Pancreas (tissue), 10 donors: ENCODE data around the gene TK1. TPM values are rescaled to one million over a fixed set of nuclear protein-coding genes. Genes with fewer than 3 reads are reported as not detected.

Source experiments
- ATAC-seq, 4 donors: fragments of 200-7000 bp; cut with Tn5 transposase; one replicate each; pipeline versions ENCODE4 v1.8.0 to v1.9.1; 2020; ENCODE audit warnings: mild to moderate bottlenecking in 4 of 4, moderate library complexity in 4 of 4
- DNase-seq, 6 donors: peaks; one replicate each; pipeline ENCODE4 v3.0.0-alpha.2; 2020
- FAIRE-seq: peaks from 2 replicates; lab custom pipeline; 2012; peaks lifted over from hg19 to GRCh38; lab: Jason Lieb, UNC
- H3K27ac ChIP-seq, 4 donors: fragments of 200-600 bp; sonication (generic); 1 replicate in 3 of 4; 2 replicates in 1 of 4; pipeline versions ENCODE4 v1.5.0 to v1.8.0; 2020
- H3K27me3 ChIP-seq, 4 donors: fragments of 200-600 bp; one replicate each; pipeline ENCODE4 v1.8.0; 2021
- H3K36me3 ChIP-seq, 3 donors: fragments of 200-600 bp; sonication (generic) in 1 of 3; one replicate each; pipeline versions ENCODE4 v1.5.0 to v1.8.0; 2020 to 2021
- H3K4me1 ChIP-seq, 3 donors: fragments of 200-600 bp; one replicate each; pipeline ENCODE4 v1.8.0; 2021
- H3K4me3 ChIP-seq, 4 donors: fragments of 200-600 bp; sonication (generic) in 2 of 4; one replicate each; pipeline versions ENCODE4 v1.5.0 to v1.8.0; 2020 to 2021
- H3K9me3 ChIP-seq, 4 donors: fragments of 200-600 bp; one replicate each; pipeline ENCODE4 v1.8.0; 2021
- WGBS, 2 donors: extraction: QIAGEN DNeasy Blood & Tissue Kit; methylation state at CpG; one replicate each; pipeline ENCODE4 v1.1.7; 2013; 5-methylcytosine and 5-hydroxymethylcytosine counted together
- intact Hi-C, 3 donors: fragments of 100-400 bp; cut with DNase I; formaldehyde crosslinking; loops; one replicate each; pipeline versions ENCODE4 v1.11.1 to v1.14.2; 2022
- polyA plus RNA-seq, 2 donors: library from polyadenylated mRNA; stranded (reverse); fragments of 200-250 nt; gene quantifications; one replicate each; pipeline ENCODE4 v1.2.3, GENCODE V29; 2013
- total RNA-seq, 6 donors: library from RNA; stranded (reverse); fragmentation: NEBNext Ultra II Directional in 4 of 6; extraction: Animal tissue kit (Norgen Biotek cat#: 25700) in 4 of 6; gene quantifications; one replicate each; pipeline versions ENCODE4 v1.2.1 to v1.2.4, GENCODE V29; 2021 to 2023
- TF ChIP-seq, protein P1 (sequence below), 4 donors: fragments of 200-600 bp; sonication (generic) in 3 of 4; IDR thresholded peaks; one replicate each; pipeline versions ENCODE4 v1.5.0 to v1.8.0; 2021; ENCODE audit warnings: antibody characterized with exemption in 4 of 4
- donor health status: healthy with polysubstance abuse.
- donor health status: DM: no; HTN: no; CAD: no; lungs with moderate emphysema.
- donor health status: DM: no; HTN: no; CAD: no.
- donor health status: control.
- donor health status: control.
- donor health status: Bipolar disorder and iron deficiency.
- donor health status: DM: yes; HTN: yes; CAD: no.
- donor health status: DM: no; HTN: no; CAD: no.
- donor health status: DM: no; HTN: no; CAD: no.
- donor health status: DM: yes; HTN: yes; CAD: no.

Gene TK1
- total and polyA plus RNA-seq, 8 donors: 1.2 to 4.2 (median 2.6) TPM

DNA sequence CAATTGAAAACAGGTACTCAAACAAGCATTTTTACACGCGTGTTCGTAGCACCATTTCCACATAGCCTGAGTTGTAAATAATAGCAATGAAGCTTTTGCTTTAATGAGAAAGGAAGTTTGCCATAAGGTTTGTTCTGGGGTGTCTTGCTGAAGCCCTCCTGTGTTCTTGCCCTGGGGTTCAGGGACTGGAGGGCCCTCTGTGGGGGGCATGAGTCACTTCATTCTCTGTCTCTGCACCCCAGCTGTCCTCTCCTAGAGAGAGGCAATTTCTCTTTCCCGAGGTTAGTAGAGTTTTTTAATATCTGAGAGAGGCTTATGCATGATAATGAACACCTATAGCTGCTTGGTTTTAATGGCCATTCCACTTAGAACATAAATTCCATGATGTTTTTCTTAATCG is 9.9 kb upstream of the TK1 start:
- FAIRE-seq (no peak), ATAC-seq (no peak), DNase-seq (no peak)
- WGBS, 2 donors: 53 to 68% methylated on average over 5 of the region's 5 CpGs
- Histone ChIP-seq H3K9me3 (no peaks in the 10 kb centered on the region), H3K36me3 (peaks cover 0 to 2% (median under 1%) of the 10 kb centered on the region in 3 donors), H3K4me1 (peaks cover 9 to 28% (median 15%) of the 10 kb centered on the region in 3 donors), H3K27ac (peak overlapping the region in 1 of 4 donors; percentile 93), H3K27me3 (no peaks in the 10 kb centered on the region), H3K4me3 (no peak overlapping the region)
- intact Hi-C loops: no loop called here
- TF ChIP-seq, protein P1, sequence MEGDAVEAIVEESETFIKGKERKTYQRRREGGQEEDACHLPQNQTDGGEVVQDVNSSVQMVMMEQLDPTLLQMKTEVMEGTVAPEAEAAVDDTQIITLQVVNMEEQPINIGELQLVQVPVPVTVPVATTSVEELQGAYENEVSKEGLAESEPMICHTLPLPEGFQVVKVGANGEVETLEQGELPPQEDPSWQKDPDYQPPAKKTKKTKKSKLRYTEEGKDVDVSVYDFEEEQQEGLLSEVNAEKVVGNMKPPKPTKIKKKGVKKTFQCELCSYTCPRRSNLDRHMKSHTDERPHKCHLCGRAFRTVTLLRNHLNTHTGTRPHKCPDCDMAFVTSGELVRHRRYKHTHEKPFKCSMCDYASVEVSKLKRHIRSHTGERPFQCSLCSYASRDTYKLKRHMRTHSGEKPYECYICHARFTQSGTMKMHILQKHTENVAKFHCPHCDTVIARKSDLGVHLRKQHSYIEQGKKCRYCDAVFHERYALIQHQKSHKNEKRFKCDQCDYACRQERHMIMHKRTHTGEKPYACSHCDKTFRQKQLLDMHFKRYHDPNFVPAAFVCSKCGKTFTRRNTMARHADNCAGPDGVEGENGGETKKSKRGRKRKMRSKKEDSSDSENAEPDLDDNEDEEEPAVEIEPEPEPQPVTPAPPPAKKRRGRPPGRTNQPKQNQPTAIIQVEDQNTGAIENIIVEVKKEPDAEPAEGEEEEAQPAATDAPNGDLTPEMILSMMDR (IDR thresholded peaks at IDR 0.05): no peak

DNA sequence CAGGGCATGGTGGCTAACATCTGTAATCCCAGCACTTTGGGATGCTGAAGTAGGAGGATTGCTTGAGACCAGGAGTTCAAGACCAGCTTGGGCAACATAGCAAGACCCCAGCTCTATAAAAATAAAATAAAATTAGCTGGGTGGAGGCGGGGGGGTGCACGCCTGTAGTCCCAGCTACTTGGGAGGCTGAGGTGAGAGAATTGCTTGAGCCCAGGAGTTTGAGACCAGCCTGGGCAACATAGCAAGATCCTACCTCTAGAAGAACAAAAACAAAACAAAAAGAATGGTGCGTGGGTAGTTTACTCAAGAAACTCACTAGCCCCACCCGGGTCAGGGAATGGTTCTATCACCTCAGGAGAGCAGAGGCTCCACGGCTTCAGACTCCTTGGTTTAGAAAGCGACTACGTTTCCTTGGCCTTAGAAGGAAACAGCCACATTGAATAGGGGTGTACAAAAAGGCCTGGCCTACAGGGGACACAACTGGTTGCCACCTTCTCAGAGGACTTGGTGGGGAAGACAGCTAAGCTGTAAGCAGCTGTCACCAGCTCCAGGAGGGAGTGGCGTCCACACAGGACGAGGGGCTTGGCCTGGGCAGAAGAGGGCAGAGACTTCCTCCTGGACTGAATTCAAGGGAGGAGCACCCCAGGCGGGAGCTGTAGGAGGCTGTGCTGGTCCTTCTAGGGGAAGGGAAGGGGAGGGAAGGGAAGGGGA is 716 bp downstream of the TK1 start:
- Histone ChIP-seq H3K27me3 (no peaks in the 10 kb centered on the region), H3K4me3 (no peak overlapping the region), H3K9me3 (no peaks in the 10 kb centered on the region), H3K4me1 (peaks cover 32 to 37% (median 32%) of the 10 kb centered on the region in 3 donors), H3K36me3 (peaks cover 0 to 4% (median 0%) of the 10 kb centered on the region in 3 donors), H3K27ac (no peak overlapping the region)
- TF ChIP-seq, protein P1 (IDR thresholded peaks at IDR 0.05): no peak
- DNase-seq (peak in 1 of 6 donors; percentile 54), FAIRE-seq (no peak), ATAC-seq (peak in 1 of 4 donors; percentile 9)
- intact Hi-C loops: no loop called here
- 56% methylated on average over 9 of the region's 10 CpGs for WGBS, 2 donors

DNA sequence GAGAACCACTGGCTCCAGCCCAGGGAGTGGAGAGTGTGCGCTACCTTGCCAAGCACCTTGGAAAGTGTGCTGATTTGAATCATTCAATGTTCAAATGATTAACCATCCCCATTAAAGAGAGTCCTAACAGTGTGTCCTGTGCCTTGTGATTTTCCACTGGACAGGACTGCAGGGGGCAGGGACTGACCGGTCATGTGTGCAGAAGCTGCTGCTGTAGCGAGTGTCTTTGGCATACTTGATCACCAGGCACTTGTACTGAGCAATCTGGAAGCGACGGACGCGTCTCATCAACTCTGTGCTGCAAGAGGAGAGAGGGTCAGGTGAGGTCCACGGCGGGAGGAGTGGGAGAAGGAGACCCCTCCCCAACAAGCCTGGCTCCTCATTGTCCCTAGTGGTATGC is 2.0 kb downstream of the TK1 start:
- peak overlapping the region; percentile 27 to 81 (median 68) for H3K27ac ChIP-seq
- TF ChIP-seq, protein P1 (IDR thresholded peaks at IDR 0.05): no peak
- FAIRE-seq: no peak
- WGBS, 2 donors: 22 to 23% methylated on average over 9 of the region's 9 CpGs
- DNase-seq: peak in 1 of 6 donors; percentile 44
- H3K4me3 ChIP-seq: peak overlapping the region in 1 of 4 donors; percentile 7
- peaks cover 32 to 37% (median 32%) of the 10 kb centered on the region in 3 donors for H3K4me1 ChIP-seq
- H3K27me3 ChIP-seq: no peaks in the 10 kb centered on the region
- no peaks in the 10 kb centered on the region for H3K36me3 ChIP-seq
- ATAC-seq: peak in 3 of 4 donors; percentile 0 to 3 (median 2)
- H3K9me3 ChIP-seq: no peaks in the 10 kb centered on the region
- intact Hi-C loops: no loop called here

DNA sequence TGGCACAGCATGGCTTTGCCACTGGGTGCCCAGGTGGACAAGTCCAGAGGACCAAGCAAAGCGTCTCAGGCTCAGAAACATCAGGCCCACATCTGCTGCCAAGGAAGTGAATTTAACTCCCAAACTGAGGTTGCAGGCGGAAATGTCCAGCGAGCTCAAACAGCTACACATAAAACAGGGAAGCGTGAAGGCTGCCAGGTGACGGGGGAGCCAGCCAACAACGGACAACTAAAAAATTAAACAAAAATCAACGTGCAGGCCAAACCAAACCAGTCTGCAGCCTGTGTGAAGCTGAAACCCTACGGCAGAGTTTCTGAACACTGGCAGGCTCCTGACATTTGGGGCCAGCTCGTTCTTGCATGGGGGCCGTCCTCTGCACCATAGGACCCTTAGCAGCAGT is 2.5 kb downstream of the TK1 start:
- H3K27ac ChIP-seq: peak overlapping the region; percentile 47 to 81 (median 68)

More for the DNA sequence above, 2.5 kb downstream of the TK1 start:
- TF ChIP-seq, protein P1 (IDR thresholded peaks at IDR 0.05): no peak
- no peak for ATAC-seq
- FAIRE-seq: no peak
- H3K4me3 ChIP-seq: no peak overlapping the region
- no peaks in the 10 kb centered on the region for H3K27me3 ChIP-seq
- H3K9me3 ChIP-seq: no peaks in the 10 kb centered on the region
- DNase-seq: peak in 3 of 6 donors; percentile 62 to 67 (median 67)
- intact Hi-C loops: no loop called here
- 17 to 20% methylated on average over 10 of the region's 10 CpGs for WGBS, 2 donors
- H3K36me3 ChIP-seq: no peaks in the 10 kb centered on the region
- peaks cover 32 to 37% (median 32%) of the 10 kb centered on the region in 3 donors for H3K4me1 ChIP-seq
